K562 (cell line): ENCODE measurements around the gene COX4I2. TPM values are rescaled to one million over a fixed set of nuclear protein-coding genes. Genes with fewer than 3 reads are reported as not detected.

Experiments used
- ARHGAP35 ChIP-seq: fragments of 450-650 bp; IDR thresholded peaks from 2 replicates; pipeline ENCODE4 v1.6.1; 2018; ENCODE audit not compliant: partially characterized antibody
- CREB1 ChIP-seq, 2 experiments: sonication (generic) in 1 of 2; formaldehyde crosslinking in 1 of 2; IDR thresholded peaks; 2 replicates each; pipeline versions ENCODE4 v1.6.1 to v1.8.0; 2012 to 2022; ENCODE audit warnings: inconsistent platforms in 1 of 2, mild to moderate bottlenecking in 1 of 2, missing genetic modification reagents in 1 of 2, moderate library complexity in 1 of 2
- EHMT2 ChIP-seq: fragments of 450-650 bp; IDR thresholded peaks from 2 replicates; pipeline ENCODE4 v1.6.1; 2018; ENCODE audit warnings: antibody characterized with exemption
- FOXJ3 ChIP-seq: sonication (generic); formaldehyde crosslinking; IDR thresholded peaks from 2 replicates; pipeline ENCODE4 v1.4.0; 2020; ENCODE audit warnings: mild to moderate bottlenecking, missing genetic modification reagents
- GTF2A2 ChIP-seq: IDR thresholded peaks from 2 replicates; pipeline ENCODE4 v1.6.1; 2016; ENCODE audit warnings: mild to moderate bottlenecking, missing genetic modification characterization, missing compliant biosample characterization
- IFI16 ChIP-seq: fragments of 250-450 bp; sonication (Bioruptor Pico); IDR thresholded peaks from 2 replicates; pipeline ENCODE4 v2.1.2; 2022; ENCODE audit warnings: mild to moderate bottlenecking, inconsistent platforms
- MGA ChIP-seq: fragments of 450-650 bp; IDR thresholded peaks from 2 replicates; pipeline ENCODE4 v1.6.1; 2016; ENCODE audit warnings: mild to moderate bottlenecking, moderate library complexity
- NELFE ChIP-seq: IDR thresholded peaks from 2 replicates; pipeline ENCODE4 v1.6.1; 2011; ENCODE audit warnings: mild to moderate bottlenecking; ENCODE audit not compliant: insufficient read depth, insufficient read length
- POLR2AphosphoS2 ChIP-seq: IDR thresholded peaks from 2 replicates; pipeline ENCODE4 v1.6.1; 2012; ENCODE audit warnings: low read length, improper control_type of control experiment
- SMAD2 ChIP-seq: fragments of 150-350 bp; IDR thresholded peaks from 2 replicates; pipeline ENCODE4 v1.6.1; 2014; ENCODE audit warnings: low read depth, mild to moderate bottlenecking, low read length
- THRAP3 ChIP-seq: fragments of 450-650 bp; IDR thresholded peaks from 2 replicates; pipeline ENCODE4 v1.6.1; 2016; ENCODE audit warnings: mild to moderate bottlenecking, inconsistent platforms, borderline replicate concordance
- THRB ChIP-seq: fragments of 450-650 bp; formaldehyde crosslinking; conservative IDR thresholded peaks from 2 replicates; pipeline ENCODE4 v1.4.0; 2022; ENCODE audit warnings: mild to moderate bottlenecking, missing genetic modification characterization
- U2AF2 ChIP-seq: fragments of 200-400 bp; formaldehyde crosslinking; optimal IDR thresholded peaks from 2 replicates; pipeline ENCODE3; 2017; ENCODE audit warnings: low read depth, mild to moderate bottlenecking, low read length
- XRCC3 ChIP-seq: fragments of 450-650 bp; IDR thresholded peaks from 2 replicates; pipeline ENCODE4 v1.6.1; 2017; ENCODE audit warnings: mild to moderate bottlenecking, moderate library complexity
- ZNF695 ChIP-seq: fragments of 450-650 bp; formaldehyde crosslinking; IDR thresholded peaks from 2 replicates; pipeline ENCODE4 v1.4.0; 2020; ENCODE audit warnings: mild to moderate bottlenecking, moderate library complexity
- ZNF717 ChIP-seq: fragments of 250-450 bp; sonication (Bioruptor Pico); IDR thresholded peaks from 2 replicates; pipeline ENCODE4 v1.5.0; 2021
- polyA plus RNA-seq, 8 experiments: library from polyadenylated mRNA; depleted of rRNA in 4 of 8; stranded (reverse) in 5 of 8; unstranded in 3 of 8; fragments of >200 nt; fragmentation: Nextera tagmentation in 2 of 8; fragmentation: Illumina TruSeq in 1 of 8; extraction: Ambion mirVana in 2 of 8; extraction: Trizol in 1 of 8; gene quantifications; 2 replicates each; pipeline versions ENCODE4 v1.2.1 to v1.2.3, GENCODE V29; 2011 to 2014; ENCODE audit warnings: inconsistent platforms in 1 of 8, missing spikeins in 1 of 8
- total RNA-seq, 7 experiments: library from RNA; depleted of rRNA in 6 of 7; stranded (reverse); fragments of >200 nt in 6 of 7; fragmentation: Illumina TruSeq in 2 of 7; extraction: Trizol in 2 of 7; gene quantifications; 2 replicates each; pipeline versions ENCODE4 v1.2.1 to v1.2.3, GENCODE V29; 2011 to 2021; ENCODE audit warnings: low replicate concordance in 1 of 7

COX4I2 gene
- total and polyA plus RNA-seq, 9 of the 15 experiments (the other 6 are each of a cell fraction or from before 2014, with no cell fraction given) = not detected

- TF ChIP-seq MGA (no peak), THRAP3 (no peak), NELFE (no peak), POLR2AphosphoS2 (no peak), ZNF695 (no peak), ARHGAP35 (no peak), FOXJ3 (CRISPR knock-in tag) (no peak), XRCC3 (no peak), ZNF717 (CRISPR knock-in tag) (no peak), EHMT2 (no peak), GTF2A2 (tag) (no peak), SMAD2 (no peak), CREB1 (IDR thresholded peaks at IDR 0.05) (peak; percentile 93), CREB1 (CRISPR knock-in tag; IDR thresholded peaks at IDR 0.05) (peak; percentile 93), IFI16 (CRISPR knock-in tag) (no peak), U2AF2 (no peak), THRB (CRISPR knock-in tag) (no peak)
Measured at GRCh38 chr20:31603822-31604566, 33.7 kb upstream of the COX4I2 start (continued).
